HG02870 (cell line): Measurements from ENCODE around the gene UTP3.
A peak's percentile ranks its signal among the peaks of the same experiment; 100 is the strongest.
"Not testable (repeated sequence)": the region's sequence is repeated elsewhere in the genome, so short reads cannot be mapped to it uniquely, and the experiment has no call there.

Experiments
- ATAC-seq: cut with Tn5 transposase; IDR thresholded peaks from one replicate; pipeline ENCODE4 v1.9.1; 2021; ENCODE audit warnings: mild to moderate bottlenecking, moderate library complexity; ENCODE audit not compliant: unreplicated experiment

UTP3 gene, protein sequence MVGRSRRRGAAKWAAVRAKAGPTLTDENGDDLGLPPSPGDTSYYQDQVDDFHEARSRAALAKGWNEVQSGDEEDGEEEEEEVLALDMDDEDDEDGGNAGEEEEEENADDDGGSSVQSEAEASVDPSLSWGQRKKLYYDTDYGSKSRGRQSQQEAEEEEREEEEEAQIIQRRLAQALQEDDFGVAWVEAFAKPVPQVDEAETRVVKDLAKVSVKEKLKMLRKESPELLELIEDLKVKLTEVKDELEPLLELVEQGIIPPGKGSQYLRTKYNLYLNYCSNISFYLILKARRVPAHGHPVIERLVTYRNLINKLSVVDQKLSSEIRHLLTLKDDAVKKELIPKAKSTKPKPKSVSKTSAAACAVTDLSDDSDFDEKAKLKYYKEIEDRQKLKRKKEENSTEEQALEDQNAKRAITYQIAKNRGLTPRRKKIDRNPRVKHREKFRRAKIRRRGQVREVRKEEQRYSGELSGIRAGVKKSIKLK

DNA sequence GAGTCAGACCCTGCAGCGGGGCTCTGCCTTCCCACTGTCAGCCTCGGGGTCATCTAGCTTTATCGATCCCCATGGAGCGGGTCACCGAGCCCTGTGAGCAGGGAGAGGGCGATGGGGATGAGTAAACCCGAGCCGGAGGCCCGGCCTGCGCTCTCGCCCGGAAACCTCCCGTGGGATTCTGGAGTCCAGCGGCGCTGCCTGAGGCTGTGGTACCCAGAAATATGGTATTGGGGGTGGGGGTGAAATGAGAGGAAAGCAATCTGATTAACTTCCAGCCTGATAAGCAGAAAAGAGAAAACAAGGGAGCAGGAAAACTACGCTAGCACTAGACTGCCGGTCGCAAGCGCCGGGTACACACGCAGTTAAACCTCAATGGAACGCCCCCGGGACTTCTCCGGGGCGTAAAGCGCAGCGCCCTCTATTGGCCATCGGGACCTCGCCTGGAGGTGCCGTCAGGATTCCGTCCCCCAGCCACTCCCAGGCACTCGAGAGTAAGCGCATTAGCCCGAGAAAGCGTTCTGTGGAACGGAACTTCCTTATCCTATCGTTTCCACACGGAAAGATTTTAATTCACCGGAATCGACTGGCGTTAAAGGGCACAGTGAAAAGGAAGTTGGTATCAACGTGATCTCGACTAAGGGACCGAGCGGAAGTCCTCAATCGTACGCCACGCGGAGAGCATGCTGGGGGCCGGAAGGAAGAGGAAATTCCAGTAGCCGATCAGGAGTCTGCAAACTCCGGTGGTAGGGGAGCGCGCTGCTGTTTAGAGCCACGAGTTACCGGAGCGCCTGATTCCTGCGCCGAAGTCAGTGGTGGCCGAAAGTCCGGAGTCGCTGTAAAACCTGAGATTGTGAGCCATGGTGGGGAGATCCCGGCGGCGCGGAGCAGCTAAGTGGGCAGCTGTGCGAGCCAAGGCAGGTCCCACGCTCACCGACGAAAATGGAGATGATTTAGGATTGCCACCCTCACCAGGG, at the start of gene UTP3:
UTP3 (plus strand) TSS at position 712 of the 974 bp plus-strand sequence; CDS start at position 858, 146 bp downstream.
- ATAC-seq = peak; percentile 92

DNA sequence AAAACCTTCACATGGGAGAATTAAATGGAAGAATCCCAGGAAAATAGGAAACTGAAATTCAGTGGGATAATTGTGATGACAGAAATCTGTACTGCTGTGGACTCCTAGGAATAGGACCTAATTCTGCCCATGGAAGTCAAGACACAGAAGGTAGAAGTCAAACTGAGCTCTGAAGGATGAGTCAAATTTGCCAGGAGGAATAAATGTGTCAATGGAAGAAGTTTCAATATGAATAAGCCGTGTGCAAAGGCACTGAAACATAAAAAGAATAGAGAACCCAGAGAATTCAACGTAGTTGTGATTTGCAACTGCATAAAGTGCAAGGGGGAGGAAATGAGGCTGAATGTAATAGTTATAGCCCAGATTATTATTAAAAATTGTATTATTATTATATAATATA, 48.1 kb upstream of the UTP3 start:
- ATAC-seq = peak; percentile 70

DNA sequence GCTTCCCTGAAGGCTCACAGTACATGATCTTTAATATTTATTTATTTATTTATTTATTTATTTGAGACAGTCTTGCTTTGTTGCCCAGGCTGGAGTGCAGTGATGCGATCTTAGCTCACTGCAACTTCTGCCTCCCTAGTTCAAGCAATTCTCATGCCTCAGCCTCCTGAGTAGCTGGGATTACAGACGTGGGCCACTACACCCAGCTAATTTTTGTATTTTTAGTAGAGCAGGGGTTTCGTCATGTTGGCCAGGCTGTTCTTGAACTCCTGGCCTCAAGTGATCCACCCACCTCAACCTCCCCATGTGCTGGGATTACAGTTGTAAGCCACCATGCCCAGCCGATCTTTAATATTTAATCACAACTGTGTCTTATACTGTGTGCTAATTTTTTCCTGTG, 37.6 kb upstream of the UTP3 start:
- not testable (repeated sequence) for ATAC-seq

DNA sequence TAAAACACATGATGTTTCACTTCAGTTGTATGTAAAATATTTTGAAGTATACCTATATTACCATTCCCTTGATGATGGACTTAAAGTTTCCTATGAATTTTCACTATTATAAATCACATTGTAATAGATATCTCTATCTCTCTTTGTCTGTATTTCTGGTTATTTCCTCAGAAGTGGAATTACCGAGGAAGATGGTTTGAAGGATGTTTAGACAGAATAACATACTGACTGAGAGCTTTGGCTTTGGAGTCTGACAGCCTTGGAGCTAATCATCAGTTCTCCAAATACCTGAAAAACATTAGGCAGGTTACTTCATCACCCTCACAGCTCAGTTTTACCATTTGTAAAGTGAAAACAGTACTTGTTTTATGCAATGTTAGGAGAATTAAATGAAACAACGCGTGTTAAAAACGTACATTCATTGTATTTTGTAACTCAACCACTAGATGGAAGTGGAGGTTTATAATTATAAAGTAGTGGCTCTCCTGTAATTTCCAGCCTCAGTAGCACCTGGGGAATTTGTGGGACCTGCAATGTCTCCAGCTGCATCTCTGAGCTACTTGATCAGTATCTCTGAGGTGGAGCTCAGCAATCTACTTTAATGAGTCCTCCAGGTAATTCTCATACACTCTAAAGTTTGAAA, 36.3 kb upstream of the UTP3 start:
- ATAC-seq = peak; percentile 38

DNA sequence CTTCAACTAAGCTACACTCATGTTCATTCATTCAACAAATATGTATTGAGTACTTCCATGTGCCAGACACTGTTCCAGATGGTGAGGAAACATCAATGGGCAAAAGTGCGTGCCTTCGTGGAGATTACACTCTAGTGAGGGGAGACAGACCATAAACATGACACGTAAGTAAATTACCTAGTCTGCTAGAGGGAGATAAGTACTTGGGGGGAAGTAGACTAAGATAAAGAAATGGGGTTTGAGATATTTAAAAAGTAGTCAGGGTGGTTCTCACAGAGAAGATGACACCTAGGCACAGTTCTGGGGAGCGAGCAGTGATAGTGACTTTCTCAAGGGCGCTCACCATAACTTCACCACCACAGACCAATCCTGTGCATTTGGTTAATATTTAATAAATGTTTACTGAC, 33.7 kb upstream of the UTP3 start:
- no peak for ATAC-seq

DNA sequence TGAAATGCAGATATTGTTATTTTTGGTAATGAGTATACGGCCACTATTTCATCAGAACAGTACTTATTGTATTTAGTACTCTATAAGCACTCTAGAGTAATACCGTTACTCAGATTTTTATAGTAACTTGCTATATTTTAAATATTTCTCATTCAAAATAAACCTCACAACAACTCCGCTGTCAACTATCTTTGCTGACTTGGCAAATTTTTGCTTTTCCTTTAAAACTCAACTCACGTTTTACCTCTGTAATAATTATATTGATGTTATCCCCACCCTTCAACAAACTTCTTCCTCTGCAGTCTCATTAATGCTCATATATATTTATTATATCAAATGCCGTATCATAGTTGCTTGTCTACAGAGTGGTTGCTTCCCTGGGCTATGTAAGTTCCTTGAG, 31.0 kb upstream of the UTP3 start:
- ATAC-seq = no peak

DNA sequence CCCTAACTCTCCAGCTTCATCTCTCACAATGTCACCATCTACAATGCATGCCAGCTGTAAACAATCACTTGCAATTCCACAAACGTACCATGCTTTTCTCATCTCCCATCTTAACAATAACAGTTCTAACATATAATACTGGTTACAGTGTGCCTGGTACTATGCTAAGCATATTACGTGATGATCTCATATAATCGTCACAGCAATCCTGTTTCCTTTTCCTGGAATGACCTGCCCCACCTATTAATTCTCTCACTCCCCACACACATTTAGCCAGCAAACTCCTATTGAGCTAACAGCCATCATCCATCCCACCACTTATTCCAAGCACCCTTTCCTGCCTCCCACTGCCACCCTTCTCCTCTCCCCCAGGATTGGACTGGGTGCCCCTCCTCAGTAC, 29.9 kb upstream of the UTP3 start:
- no peak for ATAC-seq

DNA sequence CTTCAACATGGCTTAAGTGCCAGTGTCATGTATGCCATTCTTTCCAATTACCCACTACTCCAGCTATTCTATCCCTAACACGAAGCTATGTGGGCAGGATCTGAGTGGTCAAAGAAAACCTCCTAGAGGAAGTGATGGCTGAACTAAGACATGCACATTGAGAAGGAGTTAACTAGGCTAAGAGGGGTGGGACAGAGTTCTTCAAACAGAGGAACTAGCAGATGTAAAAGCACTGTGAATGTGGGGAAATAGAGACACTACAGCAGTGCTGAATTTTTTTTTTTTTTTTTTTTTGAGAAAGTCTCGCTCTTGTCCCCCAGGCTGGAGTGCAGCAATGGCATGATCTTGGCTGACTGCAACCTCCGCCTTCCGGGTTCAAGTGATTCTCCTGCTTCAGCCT, 28.2 kb upstream of the UTP3 start:
- ATAC-seq = no peak

DNA sequence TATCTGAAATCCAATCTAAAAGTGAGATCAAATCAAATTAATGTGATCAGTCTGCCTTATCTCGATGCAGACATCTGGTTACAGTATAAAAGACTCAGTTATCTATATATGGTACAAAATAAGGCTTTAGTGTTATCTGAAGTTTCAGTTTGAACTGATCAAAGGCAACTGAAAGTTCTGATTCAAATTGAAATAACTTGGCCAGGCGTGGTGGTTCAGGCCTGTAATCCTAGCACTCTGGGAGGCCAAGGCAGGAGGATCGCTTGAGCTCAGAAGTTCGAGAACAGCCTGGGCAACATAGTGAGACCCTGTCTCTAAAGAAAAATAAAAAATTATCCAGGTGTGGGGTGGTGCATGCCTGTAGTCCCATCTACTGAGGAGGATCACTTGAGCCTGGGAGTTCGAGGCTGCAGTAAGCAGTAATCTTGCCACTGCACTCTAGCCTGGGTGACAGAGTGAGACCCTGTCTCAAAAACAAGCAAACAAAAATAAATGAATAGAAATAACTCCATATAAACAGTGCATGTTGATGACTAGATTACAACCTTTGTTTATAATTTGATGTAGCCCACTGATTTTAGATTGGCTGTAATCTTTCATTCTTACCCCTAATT, 26.9 kb upstream of the UTP3 start:
- ATAC-seq = peak; percentile 94

DNA sequence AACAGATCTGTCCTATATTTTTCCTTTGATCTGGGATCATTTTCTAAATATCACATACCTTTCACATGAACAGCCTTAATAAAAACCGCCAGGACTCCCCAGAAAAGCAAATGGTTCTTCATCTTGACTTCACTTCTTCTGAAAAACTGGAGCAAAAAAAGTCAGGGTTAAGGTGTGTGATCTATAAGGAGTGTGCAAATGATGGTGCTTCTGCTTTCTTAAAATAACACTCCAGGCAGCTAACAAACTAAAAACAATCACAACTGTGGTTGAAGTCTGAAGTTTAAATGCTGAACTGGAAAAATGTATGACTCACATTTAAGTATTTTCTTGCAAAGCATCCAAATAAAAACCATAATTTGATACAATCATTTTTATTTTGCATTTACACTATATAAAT, 22.0 kb upstream of the UTP3 start, which contains the start of gene JCHAIN:
JCHAIN (minus strand) TSS at position 140 of the 400 bp plus-strand sequence; CDS start at position 122, 18 bp downstream.
- peak; percentile 75 for ATAC-seq

DNA sequence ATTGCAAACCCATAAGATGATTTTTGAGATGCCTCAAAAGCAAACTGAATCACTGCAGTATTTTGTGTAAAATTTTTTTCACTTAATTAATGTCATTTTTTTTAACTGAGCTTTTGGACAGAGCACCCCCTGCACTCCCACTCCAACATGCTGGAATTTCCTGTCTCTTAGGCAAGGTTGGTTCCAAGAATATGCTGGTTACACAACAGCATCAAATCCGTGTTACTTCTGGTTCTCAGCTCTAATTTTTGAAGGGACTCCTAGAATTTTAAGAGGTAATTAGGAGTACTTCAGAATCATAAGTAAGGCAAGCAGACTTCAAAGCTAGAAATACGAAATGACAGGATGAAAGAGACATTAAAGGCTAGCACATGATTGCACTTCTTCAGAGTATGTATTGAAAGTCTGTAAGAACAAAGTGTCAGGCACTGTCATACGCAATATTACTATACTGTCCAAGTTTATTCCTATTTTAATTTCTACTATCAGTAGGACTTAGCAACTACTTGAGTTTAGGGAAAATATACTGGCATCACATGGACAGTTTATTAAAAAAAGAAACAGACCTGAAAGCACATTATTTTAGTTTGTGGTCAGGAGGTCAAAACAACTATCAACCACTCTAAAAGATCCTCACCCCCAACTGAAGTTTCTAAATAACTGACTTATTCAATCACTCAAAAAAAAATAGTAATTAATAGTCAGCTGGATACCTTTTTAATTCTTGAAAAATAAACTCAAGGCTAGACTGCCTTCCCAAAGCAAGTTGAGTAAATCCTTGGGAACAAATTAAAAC, 20.4 kb upstream of the UTP3 start:
- no peak for ATAC-seq

DNA sequence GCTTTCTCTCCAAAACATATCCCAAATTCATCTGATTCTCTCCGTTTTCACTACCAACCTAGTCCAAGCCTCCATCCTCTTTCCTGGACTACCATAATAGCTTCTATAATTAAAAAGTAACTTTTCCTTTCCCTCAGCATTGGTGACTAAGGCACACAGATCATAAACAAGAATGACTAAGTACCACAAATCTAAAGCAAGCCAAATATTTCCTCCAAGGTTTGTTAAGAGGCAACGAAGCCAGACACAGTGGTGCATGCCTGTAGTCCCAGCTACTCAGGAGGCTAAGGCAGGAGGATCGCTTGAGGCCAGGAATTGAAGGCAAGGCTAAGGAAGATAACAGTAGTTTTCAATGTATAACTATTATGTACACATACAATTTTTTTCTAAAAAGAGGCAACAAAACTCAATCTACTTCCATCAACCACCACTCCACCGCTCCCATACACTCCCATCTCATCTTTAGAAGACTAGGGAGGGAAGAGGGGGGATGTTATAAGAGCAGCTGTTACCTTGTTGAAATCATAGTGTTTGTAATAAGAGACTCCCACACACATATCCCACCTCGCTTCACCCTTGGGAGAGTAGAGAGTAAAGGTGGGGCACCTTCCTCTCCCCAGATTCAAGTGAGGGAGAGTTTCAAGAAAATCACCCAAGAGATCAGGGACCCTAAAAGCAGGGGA, 17.9 kb upstream of the UTP3 start:
- ATAC-seq = no peak

DNA sequence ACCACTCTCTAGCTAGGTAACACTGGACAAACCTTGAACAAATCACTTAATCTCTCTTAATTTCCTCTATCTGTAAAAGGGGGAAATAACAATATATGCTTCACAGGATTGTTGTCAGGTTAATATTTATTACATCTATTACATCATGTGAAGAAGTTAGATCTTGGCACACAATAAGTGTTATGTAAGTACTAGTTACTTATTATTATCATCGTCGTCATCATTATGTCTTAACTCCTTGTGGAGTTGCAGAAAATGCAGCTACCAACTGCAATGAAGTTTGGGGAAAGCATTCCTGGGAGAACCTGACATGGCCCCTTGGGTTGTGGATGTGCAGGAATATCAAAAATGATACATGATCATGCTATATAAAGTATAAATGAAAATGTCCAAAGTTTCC, 17.2 kb upstream of the UTP3 start:
- ATAC-seq = no peak

DNA sequence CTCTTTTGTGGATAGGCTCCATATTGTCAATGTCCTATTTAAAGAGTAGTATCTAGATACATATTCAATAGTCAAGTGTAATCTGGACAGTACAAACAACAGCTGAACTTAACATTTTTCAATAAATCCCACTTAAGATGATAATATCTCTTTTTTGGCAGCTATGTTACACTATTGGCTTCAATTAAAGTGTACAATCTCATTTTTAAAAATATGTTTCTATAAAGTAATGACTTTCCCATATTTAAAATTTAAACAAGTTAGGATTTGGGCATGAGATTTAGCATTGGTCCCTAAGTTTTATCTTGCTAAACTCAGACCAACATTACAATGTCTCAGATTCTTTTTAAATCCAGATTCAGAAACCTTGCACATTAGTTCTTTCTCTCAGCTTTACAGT, 14.1 kb upstream of the UTP3 start:
- ATAC-seq = no peak

DNA sequence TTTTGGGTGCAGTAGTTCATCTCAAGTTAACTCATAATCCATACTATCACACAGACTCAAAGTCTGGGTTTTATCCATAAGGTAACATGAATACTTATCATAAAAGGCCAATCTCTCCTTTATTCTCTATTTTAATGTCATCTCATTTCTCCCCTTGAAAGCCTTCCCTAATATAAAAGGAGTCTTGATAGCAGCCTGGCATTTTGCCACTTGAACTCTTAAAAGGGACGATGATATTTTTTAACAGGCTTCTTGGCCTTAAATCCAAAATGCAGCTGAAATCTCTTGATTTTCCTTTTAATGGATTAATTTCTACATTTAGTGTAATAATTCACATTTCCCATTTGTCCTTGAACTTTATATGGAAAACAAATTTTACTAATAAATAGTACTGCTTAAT, 13.6 kb upstream of the UTP3 start:
- no peak for ATAC-seq

DNA sequence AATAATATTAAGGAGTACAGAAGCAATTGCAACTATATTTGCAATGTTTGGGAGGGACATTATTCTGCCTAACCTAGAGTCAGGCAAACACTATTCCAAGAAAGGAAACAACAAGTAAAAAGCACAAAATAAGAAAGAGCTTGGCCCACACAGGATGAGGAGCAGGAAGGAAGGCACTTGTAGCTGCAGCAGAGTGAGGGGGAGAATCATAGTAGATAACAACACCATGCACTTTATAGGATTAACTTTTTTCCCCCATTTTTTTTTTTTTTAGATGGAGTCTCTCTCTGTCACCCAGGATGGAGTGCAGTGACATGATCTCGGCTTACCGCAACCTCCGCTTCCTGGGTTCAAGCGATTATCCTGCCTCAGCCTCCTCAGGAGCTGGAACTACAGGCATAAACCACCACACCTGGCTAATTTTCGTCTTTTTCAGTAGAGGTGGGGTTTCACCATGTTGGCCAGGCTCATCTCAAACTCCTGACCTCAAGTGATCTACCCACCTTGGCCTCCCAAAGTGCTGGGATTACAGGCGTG, 11.7 kb upstream of the UTP3 start:
- no peak for ATAC-seq

DNA sequence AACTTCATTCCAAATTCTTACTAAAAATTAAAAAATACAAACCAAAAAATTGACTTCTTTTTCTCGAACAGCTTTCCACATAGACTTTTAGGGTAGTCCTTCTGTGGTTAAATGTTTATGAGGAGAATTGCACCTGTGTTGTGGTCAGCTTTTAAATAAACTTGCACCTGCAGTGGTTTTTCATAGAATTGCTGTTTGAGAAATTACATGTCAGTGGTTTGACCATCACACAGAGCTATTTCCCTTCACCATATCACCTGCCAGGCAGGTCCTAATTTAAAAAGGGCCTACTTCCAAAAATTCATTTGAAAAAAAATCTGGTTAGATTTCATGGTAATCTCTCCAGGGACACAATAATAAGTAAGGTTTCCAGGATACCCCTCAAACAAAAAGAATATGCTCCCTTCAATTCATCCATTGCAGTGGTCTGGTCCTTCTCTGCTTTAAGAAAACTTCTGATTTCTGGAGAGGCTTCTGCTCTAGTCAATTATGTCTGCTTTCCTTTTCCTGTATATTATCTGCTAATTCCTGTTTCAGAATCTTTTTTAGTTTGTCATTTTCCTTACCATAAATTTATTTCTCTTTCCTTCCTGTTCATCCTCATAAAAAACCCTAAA, 9.8 kb upstream of the UTP3 start:
- ATAC-seq = peak; percentile 89

DNA sequence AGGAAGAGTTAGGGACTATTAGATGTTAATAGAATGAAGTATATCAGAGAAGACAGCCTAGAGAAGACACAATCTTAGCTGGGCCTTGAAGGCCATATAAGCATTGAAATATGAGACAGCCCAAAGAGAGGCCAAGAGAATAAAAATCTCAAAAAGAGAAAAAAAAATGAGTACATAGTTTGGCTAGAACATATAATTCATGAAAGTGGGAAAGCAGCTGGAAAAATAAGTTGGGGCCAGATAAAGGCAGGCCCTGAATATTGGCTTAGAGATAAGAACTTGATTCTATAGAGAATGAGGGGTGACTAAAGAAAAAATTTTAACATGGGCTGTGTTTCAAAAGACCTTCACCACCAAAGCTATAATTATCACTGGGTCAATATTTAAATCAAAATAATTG, 7.4 kb upstream of the UTP3 start:
- ATAC-seq = no peak

DNA sequence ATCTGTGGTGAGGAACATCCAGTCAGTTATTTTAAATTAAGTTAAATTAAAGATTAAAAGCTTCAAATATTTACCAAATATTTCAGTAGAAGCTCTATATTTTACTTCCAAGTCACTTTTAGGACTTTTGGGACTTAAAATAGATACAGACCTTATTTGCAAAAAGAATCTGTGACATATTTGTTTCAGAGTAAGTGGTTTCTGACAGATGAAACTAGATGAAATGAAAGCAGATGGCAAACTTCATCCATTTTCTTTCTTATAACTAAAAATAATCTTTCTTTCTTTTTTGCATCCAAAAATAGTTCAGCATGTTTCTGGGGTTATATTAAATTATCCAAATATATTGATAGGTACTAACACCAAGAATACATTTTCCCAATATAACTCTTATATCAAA, 6.6 kb upstream of the UTP3 start:
- no peak for ATAC-seq
